ENCODE data around the gene SPAG6. TPM values are rescaled to one million over a fixed set of nuclear protein-coding genes. Genes with fewer than 3 reads are reported as not detected.

The SPAG6 gene
- total RNA-seq, 1 experiment from 2014 or later, result 0.79 TPM

GRCh38 chr10:22372917-22373316, 27.6 kb downstream of the SPAG6 start:
- no TSS peak for BruUV-seq (replicated peaks)
- no peak overlapping the region for H3K27ac Mint-ChIP-seq (ENCODE audit: unreplicated experiment)
- intact Hi-C loops (cut with micrococcal nuclease; ENCODE audit: unreplicated experiment), result no loop called here
- Histone ChIP-seq H3K9me3 (no peaks in the 10 kb centered on the region), H3K4me1 (no peaks in the 10 kb centered on the region), H3K4me3 (ENCODE audit: low read depth, low read length) (no peak overlapping the region), H3K36me3 (ENCODE audit: control insufficient read depth, insufficient read depth, low read length) (no peaks in the 10 kb centered on the region), H3K27me3 (replicated peaks; ENCODE audit: control insufficient read depth, insufficient read depth, low read length) (no peaks in the 10 kb centered on the region)
- CTCF ChIA-PET, result no interaction called here
- no peaks in the 10 kb centered on the region for H3K9me3 Mint-ChIP-seq (ENCODE audit: unreplicated experiment)
- no peak for DNase-seq
- H3K27me3 Mint-ChIP-seq (ENCODE audit: insufficient read depth, unreplicated experiment), result no peaks in the 10 kb centered on the region
- H3K4me3 Mint-ChIP-seq (ENCODE audit: unreplicated experiment), result no peak overlapping the region
- no peaks in the 10 kb centered on the region for H3K36me3 Mint-ChIP-seq (ENCODE audit: insufficient read depth, unreplicated experiment)
- POLR2A ChIA-PET, result no interaction called here
- no peaks in the 10 kb centered on the region for H3K4me1 Mint-ChIP-seq (ENCODE audit: low read depth, unreplicated experiment)
- TF ChIP-seq, protein P1, sequence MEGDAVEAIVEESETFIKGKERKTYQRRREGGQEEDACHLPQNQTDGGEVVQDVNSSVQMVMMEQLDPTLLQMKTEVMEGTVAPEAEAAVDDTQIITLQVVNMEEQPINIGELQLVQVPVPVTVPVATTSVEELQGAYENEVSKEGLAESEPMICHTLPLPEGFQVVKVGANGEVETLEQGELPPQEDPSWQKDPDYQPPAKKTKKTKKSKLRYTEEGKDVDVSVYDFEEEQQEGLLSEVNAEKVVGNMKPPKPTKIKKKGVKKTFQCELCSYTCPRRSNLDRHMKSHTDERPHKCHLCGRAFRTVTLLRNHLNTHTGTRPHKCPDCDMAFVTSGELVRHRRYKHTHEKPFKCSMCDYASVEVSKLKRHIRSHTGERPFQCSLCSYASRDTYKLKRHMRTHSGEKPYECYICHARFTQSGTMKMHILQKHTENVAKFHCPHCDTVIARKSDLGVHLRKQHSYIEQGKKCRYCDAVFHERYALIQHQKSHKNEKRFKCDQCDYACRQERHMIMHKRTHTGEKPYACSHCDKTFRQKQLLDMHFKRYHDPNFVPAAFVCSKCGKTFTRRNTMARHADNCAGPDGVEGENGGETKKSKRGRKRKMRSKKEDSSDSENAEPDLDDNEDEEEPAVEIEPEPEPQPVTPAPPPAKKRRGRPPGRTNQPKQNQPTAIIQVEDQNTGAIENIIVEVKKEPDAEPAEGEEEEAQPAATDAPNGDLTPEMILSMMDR (IDR thresholded peaks at IDR 0.05; ENCODE audit: insufficient read depth in 1 of 2, low read depth in 1 of 2, low read length in 1 of 2, severe bottlenecking in 1 of 2, unreplicated experiment in 1 of 2), result no peak

DNA sequence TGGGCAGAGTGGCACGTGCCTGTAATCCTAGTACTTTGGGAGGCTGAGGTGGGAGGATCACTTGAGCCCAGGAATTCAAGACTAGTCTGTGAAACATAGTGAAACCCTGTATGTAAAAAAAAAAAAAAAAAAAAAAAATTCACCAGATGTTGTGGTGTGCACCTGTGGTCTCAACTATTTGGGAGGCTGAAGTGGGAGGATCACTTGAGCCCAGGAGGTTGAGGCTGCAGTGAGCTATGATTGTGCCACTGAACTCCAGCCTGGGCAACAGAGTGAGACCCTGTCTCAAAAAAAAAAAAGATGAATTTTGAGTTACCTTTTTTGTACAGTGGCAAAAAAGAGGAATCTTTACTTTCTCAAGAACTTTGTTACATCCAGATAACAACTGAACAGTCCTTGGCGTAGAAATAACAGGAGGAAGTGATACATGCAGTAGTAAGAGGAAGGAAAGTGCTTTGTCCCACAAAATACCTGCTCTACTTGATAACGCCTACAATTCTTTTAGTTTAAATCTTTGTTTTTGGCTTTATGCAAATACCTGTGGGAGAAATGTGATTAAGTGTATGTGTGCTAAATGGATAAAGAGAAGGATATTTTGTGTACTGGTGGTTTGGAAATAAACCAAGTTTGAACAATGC, 29.3 kb downstream of the SPAG6 start:
- intact Hi-C loops (cut with micrococcal nuclease; ENCODE audit: unreplicated experiment), result no loop called here
- H3K9me3 ChIP-seq, result no peaks in the 10 kb centered on the region
- Mint-ChIP-seq H3K4me1 (ENCODE audit: low read depth, unreplicated experiment) (peaks cover 5% of the 10 kb centered on the region), H3K27ac (ENCODE audit: unreplicated experiment) (no peak overlapping the region), H3K27me3 (ENCODE audit: insufficient read depth, unreplicated experiment) (no peaks in the 10 kb centered on the region), H3K4me3 (ENCODE audit: unreplicated experiment) (no peak overlapping the region), H3K36me3 (ENCODE audit: insufficient read depth, unreplicated experiment) (no peaks in the 10 kb centered on the region), H3K9me3 (ENCODE audit: unreplicated experiment) (no peaks in the 10 kb centered on the region)
- no peak for DNase-seq
- H3K36me3 ChIP-seq (ENCODE audit: control insufficient read depth, insufficient read depth, low read length), result no peaks in the 10 kb centered on the region
- ChIA-PET POLR2A (no interaction called here), CTCF (no interaction called here)
- no peak overlapping the region for H3K4me3 ChIP-seq (ENCODE audit: low read depth, low read length)
- no peaks in the 10 kb centered on the region for H3K4me1 ChIP-seq
- no TSS peak for BruUV-seq (replicated peaks)
- TF ChIP-seq, protein P1 (IDR thresholded peaks at IDR 0.05; ENCODE audit: insufficient read depth in 1 of 2, low read depth in 1 of 2, low read length in 1 of 2, severe bottlenecking in 1 of 2, unreplicated experiment in 1 of 2), result no peak
- no peaks in the 10 kb centered on the region for H3K27me3 ChIP-seq (replicated peaks; ENCODE audit: control insufficient read depth, insufficient read depth, low read length)

- intact Hi-C loops (cut with micrococcal nuclease; ENCODE audit: unreplicated experiment), result no loop called here
- no TSS peak for BruUV-seq (replicated peaks)
- no peak overlapping the region for H3K27ac Mint-ChIP-seq (ENCODE audit: unreplicated experiment)
- H3K36me3 Mint-ChIP-seq (ENCODE audit: insufficient read depth, unreplicated experiment), result no peaks in the 10 kb centered on the region
- Histone ChIP-seq H3K9me3 (no peaks in the 10 kb centered on the region), H3K36me3 (ENCODE audit: control insufficient read depth, insufficient read depth, low read length) (no peaks in the 10 kb centered on the region), H3K4me1 (no peaks in the 10 kb centered on the region), H3K27me3 (replicated peaks; ENCODE audit: control insufficient read depth, insufficient read depth, low read length) (no peaks in the 10 kb centered on the region), H3K4me3 (ENCODE audit: low read depth, low read length) (no peak overlapping the region)
- no peak overlapping the region for H3K4me3 Mint-ChIP-seq (ENCODE audit: unreplicated experiment)
- DNase-seq, result no peak
- ChIA-PET POLR2A (no interaction called here), CTCF (no interaction called here)
- peaks cover 5% of the 10 kb centered on the region for H3K4me1 Mint-ChIP-seq (ENCODE audit: low read depth, unreplicated experiment)
- H3K27me3 Mint-ChIP-seq (ENCODE audit: insufficient read depth, unreplicated experiment), result no peaks in the 10 kb centered on the region
- TF ChIP-seq, protein P1 (IDR thresholded peaks at IDR 0.05; ENCODE audit: insufficient read depth in 1 of 2, low read depth in 1 of 2, low read length in 1 of 2, severe bottlenecking in 1 of 2, unreplicated experiment in 1 of 2), result no peak
- H3K9me3 Mint-ChIP-seq (ENCODE audit: unreplicated experiment), result no peaks in the 10 kb centered on the region
These were observed 33.8 kb downstream of the SPAG6 start for GRCh38 chr10:22379059-22379458.

Data from Caco-2 (cell line).